ENCODE results near the gene GDF15. TPM values are rescaled to one million over a fixed set of nuclear protein-coding genes. Genes with fewer than 3 reads are reported as not detected.

Gene GDF15
- total and polyA plus RNA-seq, 2 donors (not counting 3 experiments of a cell fraction or from before 2014, with no cell fraction given): 165 to 206 TPM

DNA sequence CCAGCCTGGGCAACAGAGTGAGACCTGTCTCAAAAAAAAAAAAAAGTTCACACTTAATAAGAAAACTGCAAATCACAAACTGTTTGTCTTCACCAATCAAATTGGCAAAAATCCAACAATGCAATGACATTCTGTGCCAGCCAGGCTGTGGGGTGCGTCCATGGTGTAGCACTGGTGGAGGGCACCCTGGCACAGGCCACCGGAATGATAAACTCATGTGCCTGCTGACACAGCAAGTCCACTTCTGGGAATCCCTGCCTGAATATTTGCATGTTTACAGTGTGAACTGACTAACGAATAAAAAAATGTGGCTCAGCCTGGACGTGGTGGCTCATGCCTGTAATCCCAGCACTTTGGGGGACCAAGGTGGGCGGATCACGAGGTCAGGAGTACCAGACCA is 13.1 kb downstream of the GDF15 start:
- Histone ChIP-seq H3K4me3 (replicated peaks in 1 of 3; ENCODE audit: insufficient read depth in 1 of 3, low read depth in 1 of 3, low read length in 3 of 3) (no peak overlapping the region), H3K9me3 (replicated peaks; ENCODE audit: control insufficient read depth, insufficient read depth, low read length) (no peaks in the 10 kb centered on the region), H2AFZ (ENCODE audit: low read depth, low read length) (no peak overlapping the region), H3K4me2 (ENCODE audit: insufficient read depth, low read length) (no peak overlapping the region), H3K4me1 (ENCODE audit: control insufficient read depth, extremely low read depth, insufficient read depth, low read length) (no peaks in the 10 kb centered on the region), H3K27ac (ENCODE audit: insufficient read depth, low read depth, low read length) (no peak overlapping the region), H3K27me3 (ENCODE audit: control insufficient read depth in 2 of 2, insufficient read depth in 2 of 2, low read length in 2 of 2) (no peaks in the 10 kb centered on the region), H3K79me2 (ENCODE audit: control insufficient read depth, insufficient read depth, low read length) (no peaks in the 10 kb centered on the region), H3K9me1 (replicated peaks; ENCODE audit: control insufficient read depth, extremely low read depth, insufficient read depth, low read length) (no peaks in the 10 kb centered on the region), H3K9ac (replicated peaks; ENCODE audit: extremely low read depth, insufficient read depth, low read length) (no peak overlapping the region), H4K20me1 (replicated peaks; ENCODE audit: control insufficient read depth, extremely low read depth, insufficient read depth, low read length) (no peaks in the 10 kb centered on the region), H3K36me3 (ENCODE audit: control insufficient read depth in 2 of 2, extremely low read depth in 1 of 2, insufficient read depth in 2 of 2, low read length in 2 of 2) (no peaks in the 10 kb centered on the region)
- DNase-seq (ENCODE audit: low read depth, low spot score): no peak
- dilution Hi-C loops (cut with MboI; ENCODE audit: extremely low pct_ligation_motif_present, low sequenced_read_pairs) (no loop called here), intact Hi-C loops (cut with micrococcal nuclease) (no loop called here)
- POLR2A ChIA-PET: interaction anchor here (1.5 kb wide), 1 partner anchor 13 kb away, joined by 4 read pairs; the partner anchor contains the start of gene GDF15
- BruUV-seq (replicated peaks): no TSS peak
- no peak for FAIRE-seq
- CTCF ChIA-PET: interaction anchor here (1.1 to 3.2 kb wide), 5 partner anchors 8 to 49 kb away, joined by 7 to 24 read pairs (median 8); partner anchors contain the start of gene GDF15
- TF ChIP-seq POLR2A (IDR thresholded peaks at IDR 0.05; ENCODE audit: low read depth, low read length) (no peak), FOS (IDR thresholded peaks at IDR 0.05; ENCODE audit: borderline replicate concordance, insufficient read depth, low read length) (no peak), POLR2AphosphoS5 (IDR thresholded peaks at IDR 0.05; ENCODE audit: insufficient read depth, low read depth, low read length) (no peak), MYC (IDR thresholded peaks at IDR 0.05; ENCODE audit: low read depth, low read length) (no peak), EZH2 (IDR thresholded peaks at IDR 0.05; ENCODE audit: borderline replicate concordance, low read depth, low read length, severe bottlenecking) (no peak), GATA2 (IDR thresholded peaks at IDR 0.05; ENCODE audit: insufficient read depth, insufficient read length, low read depth, low read length) (no peak), JUN (IDR thresholded peaks at IDR 0.05; ENCODE audit: borderline replicate concordance, insufficient read depth, insufficient read length, low read depth) (no peak)
- TF ChIP-seq, protein P1, sequence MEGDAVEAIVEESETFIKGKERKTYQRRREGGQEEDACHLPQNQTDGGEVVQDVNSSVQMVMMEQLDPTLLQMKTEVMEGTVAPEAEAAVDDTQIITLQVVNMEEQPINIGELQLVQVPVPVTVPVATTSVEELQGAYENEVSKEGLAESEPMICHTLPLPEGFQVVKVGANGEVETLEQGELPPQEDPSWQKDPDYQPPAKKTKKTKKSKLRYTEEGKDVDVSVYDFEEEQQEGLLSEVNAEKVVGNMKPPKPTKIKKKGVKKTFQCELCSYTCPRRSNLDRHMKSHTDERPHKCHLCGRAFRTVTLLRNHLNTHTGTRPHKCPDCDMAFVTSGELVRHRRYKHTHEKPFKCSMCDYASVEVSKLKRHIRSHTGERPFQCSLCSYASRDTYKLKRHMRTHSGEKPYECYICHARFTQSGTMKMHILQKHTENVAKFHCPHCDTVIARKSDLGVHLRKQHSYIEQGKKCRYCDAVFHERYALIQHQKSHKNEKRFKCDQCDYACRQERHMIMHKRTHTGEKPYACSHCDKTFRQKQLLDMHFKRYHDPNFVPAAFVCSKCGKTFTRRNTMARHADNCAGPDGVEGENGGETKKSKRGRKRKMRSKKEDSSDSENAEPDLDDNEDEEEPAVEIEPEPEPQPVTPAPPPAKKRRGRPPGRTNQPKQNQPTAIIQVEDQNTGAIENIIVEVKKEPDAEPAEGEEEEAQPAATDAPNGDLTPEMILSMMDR (IDR thresholded peaks at IDR 0.05; ENCODE audit: extremely low read depth in 1 of 2, insufficient read depth in 1 of 2, low read depth in 1 of 2, low read length in 2 of 2): no peak
- TF ChIP-seq, protein P2, sequence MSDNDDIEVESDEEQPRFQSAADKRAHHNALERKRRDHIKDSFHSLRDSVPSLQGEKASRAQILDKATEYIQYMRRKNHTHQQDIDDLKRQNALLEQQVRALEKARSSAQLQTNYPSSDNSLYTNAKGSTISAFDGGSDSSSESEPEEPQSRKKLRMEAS (IDR thresholded peaks at IDR 0.05; ENCODE audit: insufficient read depth, insufficient read length): no peak

Measured in endothelial cell of umbilical vein (primary cell).